HEK293T (cell line): Measurements from ENCODE around the gene FYB1.

ENCODE experiments used
- BHLHE40 ChIP-seq: fragments of 450-650 bp; IDR thresholded peaks from 2 replicates; pipeline ENCODE4 v1.6.1; 2016; ENCODE audit warnings: mild to moderate bottlenecking, moderate library complexity, borderline replicate concordance
- ELF4 ChIP-seq: fragments of 450-650 bp; IDR thresholded peaks from 2 replicates; pipeline ENCODE4 v1.6.1; 2017; ENCODE audit warnings: antibody characterized with exemption
- FOXA1 ChIP-seq: fragments of 450-650 bp; IDR thresholded peaks from 2 replicates; pipeline ENCODE4 v1.6.1; 2016; ENCODE audit warnings: mild to moderate bottlenecking
- NFRKB ChIP-seq: fragments of 450-650 bp; IDR thresholded peaks from 2 replicates; pipeline ENCODE4 v1.6.1; 2016; ENCODE audit warnings: mild to moderate bottlenecking, moderate library complexity
- ZNF384 ChIP-seq: fragments of 450-650 bp; IDR thresholded peaks from 2 replicates; pipeline ENCODE4 v1.6.1; 2016

DNA sequence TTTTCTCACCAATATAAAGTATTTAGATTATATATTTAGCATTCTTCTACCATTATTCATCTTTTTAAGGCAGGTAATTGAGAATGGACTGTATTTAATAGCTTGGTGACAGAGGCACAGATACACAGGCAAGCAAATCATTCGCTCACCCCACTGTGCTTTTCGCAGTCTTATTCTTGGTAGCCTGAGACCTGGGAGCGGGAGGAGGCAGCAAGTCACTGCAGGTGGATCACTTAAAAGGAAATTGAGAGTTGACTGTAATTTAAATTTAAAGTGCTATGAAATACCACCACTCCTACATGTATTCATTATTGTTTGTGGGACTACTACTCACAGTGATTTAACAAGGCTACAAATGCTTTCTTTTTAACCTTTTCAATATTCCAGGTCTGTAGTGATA lies 154.9 kb downstream of the FYB1 start:
- TF ChIP-seq BHLHE40 (no peak), ZNF384 (no peak), ELF4 (no peak), NFRKB (no peak), FOXA1 (no peak)
